NCI-H526 treated with DMSO at 0.1 percent for 48 hours (cell line): ENCODE measurements around the gene HSD3B1.
"Not testable (repeated sequence)": the region's sequence is repeated elsewhere in the genome, so short reads cannot be mapped to it uniquely, and the experiment has no call there.

Source experiments
- DNase-seq: peaks from one replicate; lab custom pipeline; 2025; lab: John Stamatoyannopoulos, UW

Gene HSD3B1

DNA sequence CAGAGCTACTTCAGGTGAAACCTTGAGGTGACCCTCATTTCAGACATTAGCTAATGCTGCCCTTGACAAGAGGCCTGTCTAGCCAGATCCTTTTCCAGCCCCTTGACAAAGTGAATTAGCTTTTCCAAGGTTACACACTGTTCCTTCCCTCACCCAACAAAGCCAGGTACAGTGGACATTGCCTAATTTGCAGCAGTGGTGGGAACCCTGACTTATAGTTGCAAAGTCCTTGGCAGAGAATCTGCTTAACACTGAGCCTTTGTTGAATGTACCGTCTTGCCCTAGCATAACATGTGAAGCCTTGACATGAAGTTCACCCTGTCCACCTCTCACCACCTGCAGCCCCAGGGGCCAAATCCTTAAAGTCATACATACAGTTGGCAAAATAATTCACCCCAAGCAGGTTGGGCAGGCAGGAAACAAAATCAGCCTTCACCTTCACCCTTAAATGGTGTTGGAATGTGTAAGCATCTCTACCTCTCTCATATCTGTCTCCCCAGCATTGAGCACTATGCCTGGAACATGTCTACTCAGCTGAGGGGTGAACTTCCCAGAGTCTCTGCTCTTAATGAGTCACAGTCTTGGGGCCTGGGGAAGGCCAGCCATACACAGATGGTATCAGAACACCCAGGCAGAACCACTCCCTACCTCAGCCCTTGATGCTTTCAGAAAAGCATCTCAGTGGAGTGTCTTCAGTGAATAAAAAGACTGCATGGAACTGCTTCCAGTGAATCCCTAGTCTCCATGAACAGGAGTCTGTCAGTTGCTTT is 46.5 kb downstream of the HSD3B1 start:
- DNase-seq, result not testable (repeated sequence)

DNA sequence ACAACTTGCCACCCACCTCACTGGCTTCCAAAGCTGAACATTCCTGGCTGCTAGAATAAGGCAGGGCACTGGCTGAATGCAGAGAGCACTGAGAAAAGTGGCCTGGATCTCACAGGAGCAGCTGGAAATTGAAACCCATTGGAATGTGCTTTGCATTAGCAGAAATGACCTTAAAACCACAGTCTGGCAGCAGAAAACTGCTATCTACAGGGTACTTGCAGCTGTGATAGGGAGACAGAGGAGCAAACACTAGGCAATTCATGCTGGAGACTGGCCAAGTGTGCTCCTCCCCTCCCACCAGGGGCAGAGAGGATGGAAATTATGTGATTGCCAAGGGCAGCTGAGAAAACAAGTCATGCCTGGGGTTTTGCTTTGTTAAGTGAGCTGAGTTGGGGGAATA is 47.2 kb downstream of the HSD3B1 start:
- DNase-seq, result peak; percentile 96

GRCh38 chr1:119556423-119556822 is 49.4 kb downstream of the HSD3B1 start:
- DNase-seq, result no peak

DNA sequence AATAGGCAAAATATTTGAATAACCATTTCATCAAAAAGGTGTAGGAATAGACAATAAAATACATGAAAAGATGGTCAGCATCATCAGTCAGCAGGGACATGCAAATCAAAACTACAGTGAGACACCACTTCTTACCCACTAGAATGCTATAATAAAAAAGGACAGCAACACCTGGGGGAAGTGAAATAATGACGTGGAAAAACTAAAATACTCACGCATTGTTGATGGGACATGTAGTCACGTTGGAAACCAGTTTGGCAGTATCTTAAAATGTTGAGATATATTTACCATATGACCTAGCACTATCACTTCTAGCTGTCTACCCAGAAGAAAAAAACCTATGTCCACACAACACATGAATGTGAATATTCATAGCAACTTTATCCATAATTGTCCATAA is 53.4 kb downstream of the HSD3B1 start:
- not testable (repeated sequence) for DNase-seq

DNA sequence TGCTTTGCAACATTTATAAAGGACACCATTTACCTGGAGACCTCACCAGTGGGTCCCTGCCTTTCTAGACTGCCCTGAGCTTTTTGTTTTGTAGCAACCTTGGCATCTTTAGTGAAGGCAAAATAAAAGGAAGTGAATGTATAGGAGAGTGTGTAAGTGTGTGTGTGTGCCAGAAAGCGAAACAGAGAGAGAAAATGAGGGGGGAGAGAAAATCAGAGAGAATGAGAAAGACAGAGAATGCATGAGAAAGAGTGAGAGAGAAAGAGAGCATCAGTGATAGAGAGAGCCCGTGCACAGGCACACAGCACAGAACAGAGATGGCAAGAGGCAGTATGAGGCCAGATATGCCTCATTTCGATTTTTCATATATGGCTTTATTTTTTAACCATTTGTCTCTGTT is 57.5 kb downstream of the HSD3B1 start:
- DNase-seq, result no peak
